ENCODE data around the gene AFAP1.

AFAP1 gene

DNA sequence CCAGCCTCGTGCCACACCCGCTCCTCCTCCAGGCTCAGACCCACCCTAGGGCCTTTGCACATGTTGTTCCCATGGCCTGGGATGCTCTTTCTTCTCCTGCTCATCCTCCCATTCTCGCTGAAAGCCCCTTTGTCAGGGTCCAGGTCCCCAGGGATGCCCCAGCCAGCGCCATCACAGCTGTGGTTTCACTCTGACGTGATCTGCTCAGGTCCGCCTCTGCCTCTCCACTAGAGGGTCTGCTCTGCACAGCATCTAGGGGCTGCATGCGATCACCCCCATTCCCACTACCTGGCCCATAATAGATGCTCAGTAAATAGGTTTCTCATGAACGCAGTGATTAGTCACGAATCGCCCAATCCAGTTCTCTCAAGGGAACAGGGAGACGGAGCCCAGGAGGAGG lies 222.5 kb downstream of the AFAP1 start:
- H3K27me3 ChIP-seq (ENCODE audit: insufficient read depth, low read length, poor library complexity, severe bottlenecking), result no peaks in the 10 kb centered on the region
- no peaks in the 10 kb centered on the region for H3K4me1 ChIP-seq (ENCODE audit: insufficient read depth, low read length, poor library complexity, severe bottlenecking)
- H3F3A ChIP-seq (ENCODE audit: low read depth), result no peaks in the 10 kb centered on the region
- no peaks in the 10 kb centered on the region for H3K36me3 ChIP-seq (ENCODE audit: insufficient read depth, low read length)
- H3K9ac ChIP-seq (ENCODE audit: low read depth, low read length, poor library complexity, severe bottlenecking), result no peak overlapping the region
- H2AFZ ChIP-seq (ENCODE audit: low read length), result no peak overlapping the region
- no peaks in the 10 kb centered on the region for H4K20me1 ChIP-seq (ENCODE audit: insufficient read depth, low read length, poor library complexity, severe bottlenecking)
- peaks cover 4% of the 10 kb centered on the region; the same call in 1 of the 2 replicates for H3K9me3 ChIP-seq (ENCODE audit: insufficient read depth, low read depth, low read length)
- no peaks in the 10 kb centered on the region for H3K79me2 ChIP-seq (ENCODE audit: insufficient read depth, low read length)
- H3K4me2 ChIP-seq (ENCODE audit: low read depth, low read length, poor library complexity, severe bottlenecking), result no peak overlapping the region
- no peak overlapping the region for H3K4me3 ChIP-seq (ENCODE audit: low read length, poor library complexity, severe bottlenecking)
- H3K9me2 ChIP-seq (replicated peaks; ENCODE audit: low read depth, low read length), result no peaks in the 10 kb centered on the region
- no peak for TF ChIP-seq CTCF (conservative IDR thresholded peaks at IDR 0.05; ENCODE audit: low read length)
- no peak for TF ChIP-seq EZH2phosphoT487 (IDR thresholded peaks at IDR 0.05; ENCODE audit: borderline replicate concordance)

GRCh38 chr4:7716010-7716721 lies 223.5 kb downstream of the AFAP1 start:
- TF ChIP-seq EZH2phosphoT487 (IDR thresholded peaks at IDR 0.05; ENCODE audit: borderline replicate concordance) (no peak), CTCF (conservative IDR thresholded peaks at IDR 0.05; ENCODE audit: low read length) (no peak)
- H3K4me2 ChIP-seq (ENCODE audit: low read depth, low read length, poor library complexity, severe bottlenecking), result no peak overlapping the region

DNA sequence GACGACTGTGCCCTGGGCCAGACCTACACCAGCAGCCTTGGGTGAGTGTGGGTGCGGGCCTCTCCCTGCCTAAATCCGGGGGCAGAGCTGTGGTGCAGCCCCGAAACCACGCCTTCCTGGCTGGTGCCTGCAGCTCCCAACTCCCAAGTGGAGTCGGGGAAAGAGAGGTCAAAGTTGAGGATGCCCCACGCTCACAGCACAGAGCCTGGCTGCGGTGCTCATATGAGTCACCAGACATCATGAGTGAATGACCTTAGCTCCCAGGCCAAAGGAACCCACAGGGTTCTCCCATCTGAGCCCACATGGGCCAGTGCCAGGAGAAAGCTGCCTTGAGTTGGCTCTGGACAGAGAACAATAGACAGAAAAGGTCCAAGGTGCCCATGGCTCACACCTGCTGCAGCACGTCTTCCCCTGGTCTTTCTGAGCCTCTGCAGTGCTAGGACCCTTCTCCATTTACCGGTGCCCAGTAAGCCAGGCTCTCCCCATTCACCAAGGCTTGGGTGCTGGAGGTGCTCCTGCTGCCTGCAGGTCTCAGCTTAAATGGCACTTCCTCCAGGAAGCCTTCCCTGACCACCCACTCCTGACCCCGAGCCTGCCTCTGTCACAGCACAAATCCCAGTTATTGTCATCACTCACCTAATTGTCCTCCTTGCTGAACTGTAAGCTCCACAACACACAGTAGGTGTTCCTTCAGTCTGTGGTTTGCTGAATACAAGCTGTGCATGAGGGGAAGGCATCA lies 224.2 kb downstream of the AFAP1 start:
- Histone ChIP-seq H3K79me2 (ENCODE audit: insufficient read depth, low read length) (no peaks in the 10 kb centered on the region), H3K4me1 (ENCODE audit: insufficient read depth, low read length, poor library complexity, severe bottlenecking) (no peaks in the 10 kb centered on the region), H3K4me3 (ENCODE audit: low read length, poor library complexity, severe bottlenecking) (no peak overlapping the region), H2AFZ (ENCODE audit: low read length) (no peak overlapping the region), H3K9me2 (replicated peaks; ENCODE audit: low read depth, low read length) (no peaks in the 10 kb centered on the region), H3K4me2 (ENCODE audit: low read depth, low read length, poor library complexity, severe bottlenecking) (no peak overlapping the region), H3K9ac (ENCODE audit: low read depth, low read length, poor library complexity, severe bottlenecking) (no peak overlapping the region), H4K20me1 (ENCODE audit: insufficient read depth, low read length, poor library complexity, severe bottlenecking) (no peaks in the 10 kb centered on the region), H3K9me3 (ENCODE audit: insufficient read depth, low read depth, low read length) (peaks cover 6% of the 10 kb centered on the region; the same call in 1 of the 2 replicates), H3K36me3 (ENCODE audit: insufficient read depth, low read length) (no peaks in the 10 kb centered on the region), H3F3A (ENCODE audit: low read depth) (no peaks in the 10 kb centered on the region), H3K27me3 (ENCODE audit: insufficient read depth, low read length, poor library complexity, severe bottlenecking) (no peaks in the 10 kb centered on the region)
- no peak for TF ChIP-seq CTCF (conservative IDR thresholded peaks at IDR 0.05; ENCODE audit: low read length)
- TF ChIP-seq EZH2phosphoT487 (IDR thresholded peaks at IDR 0.05; ENCODE audit: borderline replicate concordance), result no peak

More at GRCh38 chr4:7716010-7716721, 223.5 kb downstream of the AFAP1 start:
- Histone ChIP-seq H2AFZ (ENCODE audit: low read length) (no peak overlapping the region), H3K9ac (ENCODE audit: low read depth, low read length, poor library complexity, severe bottlenecking) (no peak overlapping the region), H3K4me1 (ENCODE audit: insufficient read depth, low read length, poor library complexity, severe bottlenecking) (no peaks in the 10 kb centered on the region), H3K79me2 (ENCODE audit: insufficient read depth, low read length) (no peaks in the 10 kb centered on the region), H3K9me2 (replicated peaks; ENCODE audit: low read depth, low read length) (no peaks in the 10 kb centered on the region), H3F3A (ENCODE audit: low read depth) (no peaks in the 10 kb centered on the region), H3K9me3 (ENCODE audit: insufficient read depth, low read depth, low read length) (peaks cover 6% of the 10 kb centered on the region; the same call in 1 of the 2 replicates), H3K27me3 (ENCODE audit: insufficient read depth, low read length, poor library complexity, severe bottlenecking) (no peaks in the 10 kb centered on the region), H3K4me3 (ENCODE audit: low read length, poor library complexity, severe bottlenecking) (no peak overlapping the region), H4K20me1 (ENCODE audit: insufficient read depth, low read length, poor library complexity, severe bottlenecking) (no peaks in the 10 kb centered on the region), H3K36me3 (ENCODE audit: insufficient read depth, low read length) (no peaks in the 10 kb centered on the region)

Data from Loucy (cell line).